HG02973 (cell line): ENCODE measurements around the gene ABLIM2.
A peak's percentile ranks its signal among the peaks of the same experiment; 100 is the strongest.

Source experiments
- ATAC-seq: cut with Tn5 transposase; IDR thresholded peaks from one replicate; pipeline ENCODE4 v1.9.1; 2021; ENCODE audit warnings: moderate library complexity; ENCODE audit not compliant: unreplicated experiment

The ABLIM2 gene

DNA sequence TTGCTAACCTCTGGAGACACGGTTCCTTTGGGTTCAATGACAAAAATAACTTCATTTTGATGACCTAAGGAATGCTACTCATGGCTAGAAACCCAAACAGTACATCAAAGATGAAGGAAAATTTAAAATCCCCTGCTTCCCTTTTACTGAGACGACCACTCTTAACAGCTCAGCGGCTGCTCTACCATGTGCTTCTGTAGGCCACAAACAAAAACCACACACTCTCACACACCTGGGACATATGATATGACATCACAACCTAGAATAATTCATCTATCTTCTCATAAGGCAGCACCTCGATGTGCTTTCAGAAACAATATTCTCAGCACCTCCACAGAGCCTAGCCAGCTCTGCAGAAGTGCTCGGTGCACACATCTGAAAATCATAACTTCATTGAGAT lies 34.7 kb downstream of the ABLIM2 start:
- no peak for ATAC-seq

DNA sequence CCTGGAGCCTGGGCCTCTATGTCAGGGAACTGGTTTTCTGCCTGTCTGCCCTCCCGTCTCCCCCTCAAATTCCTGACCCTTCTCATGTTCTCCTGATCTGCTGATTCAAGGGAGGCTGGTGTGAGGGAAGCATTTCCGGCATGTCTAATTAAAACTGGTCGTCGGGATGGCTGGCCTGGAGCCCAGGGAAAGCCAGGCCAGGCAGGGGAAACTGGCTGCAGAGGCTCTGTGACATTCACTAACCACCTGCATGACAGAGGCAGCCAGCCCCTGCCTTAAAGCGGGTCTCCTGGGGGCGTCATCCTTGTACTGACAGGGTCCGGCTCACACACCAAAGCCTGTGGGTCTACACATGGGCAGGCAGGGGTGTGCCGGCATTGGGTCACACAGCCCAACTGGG lies 35.2 kb downstream of the ABLIM2 start:
- ATAC-seq, result no peak

DNA sequence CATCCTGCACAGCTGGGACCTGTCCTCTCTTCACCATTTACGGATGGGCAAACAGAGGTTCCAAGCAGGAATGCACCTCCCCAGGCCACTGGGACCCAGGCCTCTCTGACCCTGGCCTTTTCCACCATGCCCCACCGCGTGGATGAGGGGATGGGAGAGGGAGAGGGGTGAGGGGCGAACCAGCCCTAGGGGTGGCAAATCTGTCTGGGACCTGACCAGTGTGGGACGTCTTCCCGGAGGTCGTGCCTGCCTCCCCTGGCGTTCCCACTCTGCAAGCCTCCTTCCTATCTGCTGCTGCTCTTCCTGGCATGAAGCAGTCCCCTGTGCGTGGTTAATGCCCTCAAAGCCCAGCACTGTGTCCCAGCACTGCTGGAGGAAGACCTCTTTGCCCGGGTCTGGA lies 35.9 kb downstream of the ABLIM2 start:
- no peak for ATAC-seq

DNA sequence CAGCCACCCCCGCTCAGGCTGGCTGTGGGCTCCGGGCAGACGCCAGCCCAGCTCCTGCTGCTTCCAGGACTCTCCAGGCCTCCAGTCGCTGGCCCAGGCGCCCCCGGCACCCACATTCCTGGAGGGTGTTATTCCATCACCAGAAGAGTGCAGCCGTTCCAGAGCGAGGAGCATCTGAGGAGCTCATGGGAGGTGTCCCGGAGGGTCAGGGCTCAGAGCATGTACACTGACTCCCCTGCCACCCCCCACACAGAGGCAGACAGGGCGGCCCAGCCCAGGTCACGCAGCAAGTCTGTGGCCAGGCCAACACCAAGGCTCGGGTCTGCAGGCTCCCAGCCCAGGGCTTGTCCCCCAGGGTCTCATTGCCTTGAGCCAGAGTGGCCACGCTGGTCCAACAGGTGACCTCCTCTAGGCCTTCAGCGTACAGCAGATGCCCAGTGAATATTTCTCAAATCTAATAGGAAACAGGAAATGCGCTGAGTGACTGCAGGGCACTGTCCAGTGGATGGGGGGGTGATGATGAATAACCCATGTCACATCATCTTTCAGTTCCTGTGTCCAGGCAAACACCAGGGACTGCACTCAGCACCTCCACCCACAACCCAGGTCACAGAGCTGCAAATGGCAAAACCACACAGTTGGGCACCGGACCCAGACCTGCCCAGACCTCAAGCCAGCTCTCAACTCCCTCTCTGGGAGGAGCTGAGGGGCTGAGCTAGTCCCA lies 37.2 kb downstream of the ABLIM2 start:
- ATAC-seq, result no peak

DNA sequence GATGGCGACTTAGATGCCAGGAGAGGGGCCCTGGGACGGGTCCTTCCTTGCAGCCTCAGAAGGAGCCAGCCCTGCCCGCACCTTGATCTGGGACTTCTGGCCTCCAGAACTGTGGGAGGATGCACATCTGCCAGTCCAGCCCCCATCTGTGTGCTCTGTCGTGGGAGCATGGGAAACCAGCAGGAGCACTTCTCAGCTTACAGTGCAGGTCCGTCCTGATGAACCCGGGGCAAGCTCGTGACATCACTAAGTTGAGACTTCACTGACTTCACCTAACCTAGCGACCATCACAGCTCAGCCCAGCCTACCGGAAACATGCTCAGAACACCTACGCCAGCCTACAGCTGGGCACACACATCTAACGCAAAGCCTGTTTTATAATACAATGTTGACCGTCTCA lies 38.1 kb downstream of the ABLIM2 start:
- no peak for ATAC-seq

DNA sequence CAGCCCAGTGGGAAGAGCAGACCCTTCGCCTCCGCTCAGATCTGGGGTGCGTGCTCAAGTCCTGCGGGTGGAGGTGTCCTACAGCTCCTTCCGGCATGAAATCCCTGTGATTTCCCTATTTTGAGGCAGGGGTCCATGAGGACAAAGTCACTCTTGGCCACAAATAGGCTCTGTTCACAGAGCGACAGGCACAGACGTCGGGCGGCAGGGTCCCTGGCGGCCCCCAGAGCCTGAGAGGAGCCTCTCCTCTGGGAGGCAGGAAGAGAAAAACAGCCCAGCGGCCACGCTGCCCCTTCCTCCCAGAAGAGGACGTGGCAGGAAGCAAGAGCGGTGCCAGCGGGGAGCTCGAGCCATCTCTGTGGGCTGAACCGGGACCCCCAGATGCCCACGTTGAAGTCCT lies 38.7 kb downstream of the ABLIM2 start:
- ATAC-seq, result no peak

DNA sequence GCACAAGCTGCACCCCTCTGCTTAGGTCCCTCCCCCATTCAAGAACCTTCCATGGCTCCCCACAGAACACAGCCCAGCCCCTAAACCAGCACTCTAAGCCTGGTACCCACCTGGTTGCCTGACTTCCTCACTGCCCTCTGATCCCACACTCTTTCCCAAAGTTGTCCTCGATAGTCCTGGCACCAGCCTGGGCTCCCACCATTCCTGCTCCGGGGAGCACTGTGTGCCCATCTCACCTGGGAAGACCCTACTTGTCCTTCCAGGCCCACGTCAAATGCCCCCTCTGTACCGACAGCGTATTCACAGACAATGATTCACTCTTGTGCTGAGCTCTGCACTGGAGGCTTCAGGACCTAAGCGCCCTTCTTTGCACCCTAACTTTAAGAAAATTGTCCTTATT lies 40.1 kb downstream of the ABLIM2 start:
- ATAC-seq, result no peak

DNA sequence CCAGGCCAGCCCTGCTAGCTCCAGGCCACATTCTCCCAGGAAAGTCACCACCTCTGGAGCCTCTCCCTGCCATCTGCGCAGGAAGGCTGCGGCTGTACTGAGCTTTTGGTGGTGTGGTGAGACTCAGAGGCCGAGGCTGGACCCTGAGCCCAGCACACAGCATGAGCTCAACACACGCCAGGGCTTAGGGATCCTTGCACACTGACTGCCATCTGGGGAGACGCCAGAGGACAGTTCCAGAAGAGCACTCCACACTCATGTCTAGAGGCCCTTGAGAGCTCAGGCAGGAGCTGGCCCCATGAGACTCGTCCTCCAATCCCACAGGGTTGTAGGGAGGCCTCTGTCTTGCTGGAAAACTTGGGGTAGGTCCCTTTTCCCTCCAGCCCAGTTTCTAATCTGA lies 40.6 kb downstream of the ABLIM2 start:
- ATAC-seq, result no peak

DNA sequence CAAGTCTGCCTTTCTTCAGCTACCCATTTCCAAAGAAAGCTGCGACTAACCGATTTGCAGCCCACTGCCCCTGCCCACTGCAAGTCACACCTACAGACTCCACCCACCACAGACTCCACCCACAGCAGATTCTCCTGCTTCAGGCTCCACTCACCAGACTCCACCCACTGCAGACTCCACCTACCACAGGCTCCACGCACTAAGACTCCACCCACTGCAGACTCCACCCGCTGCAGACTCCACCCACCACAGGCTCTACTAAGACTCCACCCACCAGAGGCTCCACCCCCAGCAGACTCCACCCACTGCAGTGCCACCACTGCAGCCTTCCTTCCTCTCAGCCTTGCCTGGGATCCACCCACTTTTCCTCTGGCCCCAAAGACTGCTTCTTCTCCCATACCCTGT lies 41.3 kb downstream of the ABLIM2 start:
- peak; percentile 56 for ATAC-seq

DNA sequence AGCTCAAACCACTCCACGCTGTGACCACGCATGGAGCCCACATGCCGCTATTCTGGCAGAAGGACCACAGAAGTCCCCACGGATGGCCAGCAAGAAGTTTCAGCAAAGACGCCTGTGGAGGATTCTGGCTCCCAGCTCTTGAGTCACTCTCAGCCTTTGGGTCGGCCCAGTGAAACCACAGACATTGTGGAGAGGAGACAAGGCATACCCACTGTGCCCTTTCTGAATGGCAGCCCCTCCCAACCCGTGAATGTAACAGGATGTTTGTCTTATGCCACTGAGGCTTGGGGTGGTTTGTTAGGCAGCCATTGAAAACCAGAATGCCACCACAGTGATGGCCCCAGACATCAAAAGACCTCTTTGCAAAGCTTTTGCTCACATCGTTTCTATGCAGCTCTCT lies 42.7 kb downstream of the ABLIM2 start:
- ATAC-seq, result no peak

DNA sequence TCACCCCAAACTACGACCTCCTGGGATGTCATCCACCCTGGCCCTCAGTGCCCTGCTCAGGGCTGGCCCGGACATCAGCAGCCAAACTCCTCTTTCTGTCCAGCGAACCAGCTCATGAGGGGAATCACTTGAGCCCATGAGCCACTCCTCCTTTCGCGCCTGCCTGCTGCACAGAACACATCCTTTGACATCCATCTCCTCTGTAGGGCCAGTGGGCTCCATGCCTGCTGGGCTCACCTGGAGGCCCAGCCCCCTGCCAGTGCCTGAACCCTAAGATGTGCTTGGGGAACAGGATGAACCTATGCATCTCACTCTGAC lies 43.5 kb downstream of the ABLIM2 start:
- no peak for ATAC-seq

DNA sequence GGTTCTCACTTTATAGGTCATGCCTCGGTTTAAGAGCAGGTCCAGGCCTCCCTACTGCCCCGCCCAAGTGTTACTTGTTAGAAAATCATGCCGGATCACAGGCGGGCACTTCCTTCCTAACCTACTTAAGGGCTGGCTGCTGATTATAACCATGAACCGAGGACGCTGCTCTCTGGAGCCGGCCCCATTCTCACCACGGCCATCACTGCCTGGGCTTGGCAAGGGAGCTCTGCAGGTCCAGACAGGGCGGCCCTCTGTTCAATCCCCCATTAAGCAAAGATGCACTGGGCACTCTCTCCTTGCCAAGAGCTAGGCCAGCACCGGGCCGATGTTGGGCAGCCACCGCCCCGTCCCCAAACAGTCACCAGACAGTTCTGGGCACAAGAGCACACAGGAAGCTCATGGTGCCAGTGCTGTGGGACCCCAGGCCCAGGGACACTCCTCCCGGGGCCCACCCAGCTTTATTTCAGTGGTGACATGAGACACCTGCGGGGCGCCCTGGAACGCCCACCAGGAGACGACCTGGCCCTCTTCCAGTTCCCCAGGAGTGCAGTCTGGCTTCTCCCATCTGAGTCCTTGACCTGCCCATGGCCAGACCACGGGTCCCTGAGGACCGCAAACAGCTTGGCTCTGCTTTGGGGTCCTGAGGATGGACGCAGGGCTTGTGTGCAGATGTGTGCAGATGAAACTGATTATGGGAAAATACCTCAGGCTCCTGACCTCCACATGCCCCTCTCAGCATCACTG lies 44.0 kb downstream of the ABLIM2 start:
- ATAC-seq, result no peak

DNA sequence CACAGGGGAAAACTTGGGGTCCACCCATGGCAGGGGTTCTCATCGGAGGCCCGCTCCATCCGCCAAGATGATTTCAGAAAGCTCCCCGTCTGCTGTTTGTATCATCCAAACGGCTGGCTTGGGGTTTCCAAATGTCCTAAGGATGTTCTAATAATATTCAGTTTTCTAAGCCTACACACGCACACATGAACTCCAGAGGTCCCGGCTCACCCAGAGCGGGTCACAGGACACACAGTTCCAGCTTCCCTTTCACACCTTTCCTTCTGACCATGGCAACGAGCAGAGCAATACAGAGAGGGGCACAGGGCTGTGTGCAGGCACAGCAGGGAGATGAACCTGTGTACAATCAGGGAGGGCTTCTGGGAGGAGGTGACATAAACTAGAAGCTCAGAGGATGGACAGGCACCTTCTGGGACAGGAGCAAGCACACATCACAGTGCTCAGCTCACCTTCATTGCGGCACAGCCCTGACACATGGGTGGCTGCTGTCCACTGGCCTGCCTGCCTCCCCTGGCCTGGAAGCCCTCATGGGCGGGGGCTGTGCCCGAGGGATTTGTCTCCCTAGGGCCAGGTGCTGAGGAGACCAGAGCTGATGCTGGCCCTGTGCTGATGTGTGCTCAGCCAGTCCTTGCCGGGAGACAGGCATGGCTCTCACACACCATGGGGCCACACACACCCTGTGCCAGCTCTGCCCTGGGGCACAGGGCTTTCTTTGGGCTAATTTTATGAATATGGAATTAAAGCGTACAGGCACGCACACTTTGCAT lies 44.8 kb downstream of the ABLIM2 start:
- ATAC-seq, result no peak

DNA sequence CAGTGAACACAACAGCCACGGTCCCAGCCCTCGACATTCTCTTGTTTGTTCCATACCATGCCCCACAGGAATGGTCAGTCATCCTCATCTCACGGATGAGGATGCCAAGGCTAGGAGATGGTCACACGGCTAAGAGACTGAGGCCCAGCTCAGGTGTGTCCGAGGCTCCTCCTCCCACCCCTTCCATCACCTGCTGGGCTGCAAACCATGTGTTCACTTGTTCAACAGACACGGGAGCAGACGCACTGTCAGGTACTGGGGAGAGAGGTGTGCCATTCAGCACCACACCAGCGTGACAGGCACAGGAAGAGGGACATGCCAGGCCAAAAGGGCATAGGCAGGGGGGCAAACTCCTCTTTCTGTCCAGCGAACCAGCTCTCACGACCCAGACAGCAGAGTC lies 45.9 kb downstream of the ABLIM2 start:
- ATAC-seq, result no peak

DNA sequence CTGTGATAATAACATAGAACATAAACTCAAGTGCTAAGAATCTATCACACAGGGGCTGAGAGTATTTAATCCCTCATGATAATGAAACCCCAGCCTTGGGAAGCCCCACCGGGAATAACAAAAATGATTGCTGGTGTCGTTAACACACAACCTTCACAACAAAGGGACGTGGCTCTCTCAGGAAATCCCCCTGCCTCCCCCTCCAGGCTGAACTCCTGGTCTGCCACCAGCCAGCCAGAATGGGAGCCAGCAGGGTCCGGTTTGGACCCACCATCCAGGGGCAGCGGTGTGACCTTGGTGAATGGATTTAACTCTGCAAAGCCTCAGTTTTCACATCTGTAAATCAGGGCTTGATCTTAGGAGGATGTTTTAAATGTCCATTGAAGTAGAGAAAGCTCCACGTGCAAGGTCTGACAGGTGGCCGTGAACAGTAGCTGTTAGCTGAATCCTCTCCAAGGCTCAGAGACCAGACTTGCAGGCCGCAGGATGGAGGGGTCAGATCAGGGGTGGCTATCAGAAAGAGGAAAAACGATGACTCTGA lies 46.5 kb downstream of the ABLIM2 start:
- no peak for ATAC-seq

DNA sequence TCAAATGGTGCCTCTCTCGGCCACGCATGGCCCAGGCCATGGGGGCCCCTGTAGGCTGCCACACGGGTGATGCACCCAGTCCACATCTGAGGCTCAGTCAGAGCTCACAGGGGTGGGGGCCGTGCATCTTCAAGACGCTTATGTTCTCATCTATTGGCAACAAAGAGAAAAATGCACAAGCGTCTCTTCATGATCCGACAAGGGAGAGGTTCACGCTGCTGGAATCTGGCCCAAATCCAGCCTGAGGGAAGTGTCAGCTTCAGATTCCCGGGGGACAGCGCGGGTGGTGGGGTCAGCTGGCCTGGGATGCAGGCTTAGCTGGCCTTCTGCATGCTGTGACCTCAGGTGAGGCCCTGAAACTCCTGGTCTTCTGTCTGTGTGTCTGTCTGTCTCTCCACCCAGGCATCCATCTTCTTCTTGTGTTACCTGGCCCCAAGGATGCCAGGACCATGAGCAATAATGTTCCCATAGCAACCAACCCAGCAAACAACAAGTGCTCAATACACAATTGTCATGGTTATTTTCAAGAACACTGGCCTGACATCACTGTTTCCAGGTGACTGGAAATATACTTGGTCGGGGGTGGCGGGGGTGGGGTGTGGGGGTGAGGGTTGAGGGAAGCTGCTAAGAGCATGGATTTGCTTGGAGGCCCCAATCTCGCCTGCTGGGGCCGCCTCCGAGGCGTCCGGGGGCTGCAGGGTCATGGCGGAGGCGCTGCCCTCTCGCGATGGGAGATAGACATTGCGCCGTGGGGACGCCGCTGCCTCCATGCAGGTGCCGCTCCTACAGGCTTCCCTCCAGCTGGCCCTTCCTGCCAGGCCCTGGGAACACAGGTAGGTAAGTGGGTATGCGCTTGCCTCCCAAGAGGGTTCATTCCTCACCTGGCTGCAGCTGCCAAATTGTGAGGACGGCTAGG lies 48.3 kb downstream of the ABLIM2 start:
- ATAC-seq, result no peak

DNA sequence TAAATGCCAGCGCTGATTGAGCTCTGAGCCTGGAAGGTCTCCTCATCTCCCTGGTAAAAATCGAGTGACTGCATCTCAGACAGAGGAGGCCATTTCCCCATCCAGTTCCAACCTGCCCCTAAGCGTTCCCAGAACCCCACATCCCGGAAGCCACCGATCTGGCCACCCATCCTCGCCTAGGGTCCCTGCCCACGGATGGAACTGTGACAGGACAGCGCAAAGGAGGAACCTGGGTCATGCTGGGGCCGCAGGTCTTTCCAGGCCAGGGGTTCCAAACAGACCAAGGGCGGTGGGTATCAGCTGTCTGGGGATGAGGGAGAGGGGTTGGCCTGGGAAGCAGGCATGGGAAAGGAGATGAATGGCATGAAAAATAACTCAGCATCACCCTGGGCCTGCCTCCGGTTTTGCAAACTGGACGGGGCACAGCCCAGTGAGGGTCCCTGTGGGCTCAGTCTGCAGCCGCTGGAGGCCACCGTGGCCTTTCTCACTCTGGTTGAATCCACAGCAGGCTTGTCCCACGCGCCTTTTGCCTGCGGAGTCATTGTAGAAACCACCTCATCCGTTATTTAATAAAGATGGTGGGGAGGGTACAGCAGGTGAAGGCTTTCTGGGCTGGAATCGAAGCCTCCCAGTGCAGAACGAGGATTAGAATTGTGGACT lies 49.1 kb downstream of the ABLIM2 start:
- ATAC-seq, result no peak

DNA sequence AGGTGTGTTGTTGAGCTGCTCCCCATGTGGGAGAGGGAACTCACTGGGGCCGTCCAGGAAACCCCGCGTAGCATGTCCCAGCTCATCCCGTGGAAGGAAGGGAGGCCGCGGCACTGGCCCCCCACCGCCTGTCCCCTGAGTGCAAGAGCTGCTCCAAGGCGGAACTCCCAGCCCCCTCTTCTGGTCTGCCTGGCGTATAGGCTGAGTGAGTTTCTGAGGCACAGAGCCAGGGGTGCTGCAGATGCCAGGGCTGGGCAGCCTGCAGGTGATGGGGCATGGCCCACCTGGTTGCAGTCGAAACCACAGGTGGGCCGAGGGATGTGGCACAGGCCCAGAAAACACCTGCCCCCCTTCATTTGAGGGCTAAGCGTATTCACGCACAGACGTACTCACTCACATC lies 49.6 kb downstream of the ABLIM2 start:
- no peak for ATAC-seq

DNA sequence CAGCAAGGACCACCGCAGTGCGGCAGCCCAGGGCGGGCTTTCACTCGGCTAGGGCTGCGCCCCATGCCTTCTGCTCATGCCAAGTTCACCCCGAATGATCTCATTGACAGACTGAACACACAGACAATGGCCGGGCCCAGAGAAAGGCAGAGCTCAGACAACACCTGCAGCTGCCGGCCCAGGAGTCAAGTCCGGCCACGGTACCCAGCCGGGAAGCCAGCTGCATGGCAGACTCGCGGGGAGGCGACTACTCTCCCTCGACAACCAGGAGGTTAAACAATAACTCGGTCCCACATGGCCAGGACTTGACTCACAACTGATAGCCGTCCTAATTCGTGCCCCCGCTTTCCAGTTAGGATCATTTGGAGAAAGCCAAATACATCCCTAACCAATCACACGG lies 50.4 kb downstream of the ABLIM2 start:
- no peak for ATAC-seq

DNA sequence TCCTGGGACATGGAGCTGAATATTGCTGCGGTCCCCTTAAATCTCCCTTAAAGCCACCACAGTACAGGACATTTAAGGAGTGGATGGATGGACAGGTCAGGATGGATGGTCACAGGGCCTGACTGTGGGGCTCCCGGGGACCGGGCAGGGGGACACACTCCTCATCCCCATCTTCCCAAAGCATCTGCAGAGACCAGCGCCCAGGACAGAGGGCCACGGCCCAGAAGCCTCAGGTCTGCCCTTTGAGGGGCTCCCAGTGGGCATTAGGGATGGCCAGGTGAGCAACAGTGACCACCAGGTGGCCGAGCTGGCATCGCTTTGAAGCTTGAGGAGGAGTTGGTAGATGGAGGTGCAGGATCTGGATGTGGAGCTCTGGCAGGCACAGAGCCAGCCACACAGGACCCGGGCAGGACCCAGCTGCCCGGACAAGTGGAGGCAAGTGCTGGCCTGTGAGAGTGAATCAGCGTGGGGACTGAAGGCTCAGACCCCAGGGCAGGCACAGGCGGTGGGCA lies 51.4 kb downstream of the ABLIM2 start:
- no peak for ATAC-seq
